ENCODE results near the gene RAD51B.
A peak's percentile ranks its signal among the peaks of the same experiment; 100 is the strongest.
"Not testable (repeated sequence)": the region's sequence is repeated elsewhere in the genome, so short reads cannot be mapped to it uniquely, and the experiment has no call there.

RAD51B gene

DNA sequence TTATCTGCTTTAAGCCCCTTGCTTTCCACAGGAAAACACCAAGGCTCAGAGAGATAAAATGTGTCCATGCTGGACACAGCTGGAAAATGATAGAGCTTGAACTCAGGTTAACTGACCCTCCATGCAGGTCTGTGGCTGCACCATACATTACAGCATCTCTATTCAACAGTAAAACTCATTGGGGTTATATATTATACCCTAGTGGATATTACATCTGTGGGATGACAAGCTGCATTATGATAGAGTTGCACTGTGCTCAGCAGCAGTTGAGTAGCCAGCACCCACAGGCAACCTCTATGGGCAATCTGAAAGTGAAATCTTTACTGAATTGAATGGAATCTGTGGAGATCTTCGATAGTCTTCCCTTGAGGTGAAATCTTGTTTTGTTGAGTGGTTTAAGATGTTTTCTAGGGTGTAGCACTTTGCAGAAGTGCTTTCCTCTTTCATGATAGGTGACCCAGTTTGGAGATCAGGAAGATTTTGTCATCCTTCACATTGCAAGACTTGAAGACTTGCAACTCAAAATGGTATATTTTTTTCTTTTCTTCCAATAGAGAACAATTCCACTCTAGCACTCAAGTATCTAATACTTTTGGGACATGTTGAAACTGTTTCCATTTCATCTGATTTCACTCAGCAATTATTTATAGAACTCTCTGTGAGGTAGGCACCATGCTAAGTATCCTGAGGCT, 389.2 kb downstream of the RAD51B start:
- no peak for DNase-seq (ENCODE audit: low read depth in 2 of 2)

DNA sequence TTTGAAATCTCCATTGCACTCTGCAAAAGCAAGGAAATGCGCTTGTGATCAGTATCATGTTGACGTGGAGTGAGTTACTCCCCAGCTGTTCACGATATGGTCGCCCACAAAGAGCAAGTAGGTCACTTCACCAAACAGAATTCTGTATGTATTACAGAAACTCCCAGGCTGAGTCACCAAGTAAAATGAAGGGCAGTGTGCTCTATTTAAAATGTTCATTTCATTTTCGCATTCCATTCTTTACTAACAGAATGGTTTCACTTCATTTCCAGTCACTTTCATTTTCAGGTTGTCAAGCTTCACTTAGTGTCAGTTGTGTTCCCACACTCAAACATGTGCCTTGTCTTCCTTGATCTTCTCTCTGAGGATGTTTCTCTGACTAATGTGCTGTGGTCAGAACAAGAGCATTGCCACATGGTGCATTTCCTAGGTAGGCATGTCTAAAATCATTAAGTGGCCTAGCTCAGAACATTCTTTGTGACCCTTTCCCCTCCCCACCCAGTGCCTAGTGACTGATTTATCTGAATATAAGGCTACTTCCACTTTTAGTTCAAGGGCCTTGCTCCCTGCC, 391.2 kb downstream of the RAD51B start:
- DNase-seq (ENCODE audit: low read depth in 2 of 2): peak; percentile 19 to 21

DNA sequence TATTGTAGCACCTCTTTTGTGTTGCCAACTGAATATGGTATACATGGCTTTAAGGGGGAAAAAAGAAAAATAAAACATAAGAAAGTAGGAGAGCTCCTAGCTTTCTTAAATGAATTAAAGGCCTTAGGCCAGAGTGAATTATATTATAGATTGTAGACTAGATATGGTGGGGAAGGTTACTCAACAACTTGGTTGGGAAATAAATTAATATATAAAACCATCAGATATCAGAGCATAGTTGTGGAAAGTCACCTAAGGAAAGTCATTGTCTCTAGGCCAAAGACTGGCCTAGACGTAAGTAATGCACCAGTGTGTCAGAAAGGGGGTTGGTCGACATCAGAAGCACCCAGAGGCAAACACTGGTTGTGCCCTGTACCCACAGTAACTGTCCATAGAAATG, 391.8 kb downstream of the RAD51B start:
- DNase-seq (ENCODE audit: low read depth in 2 of 2): no peak

GRCh38 chr14:68211886-68212285, 392.3 kb downstream of the RAD51B start:
- DNase-seq (ENCODE audit: low read depth in 2 of 2): no peak

DNA sequence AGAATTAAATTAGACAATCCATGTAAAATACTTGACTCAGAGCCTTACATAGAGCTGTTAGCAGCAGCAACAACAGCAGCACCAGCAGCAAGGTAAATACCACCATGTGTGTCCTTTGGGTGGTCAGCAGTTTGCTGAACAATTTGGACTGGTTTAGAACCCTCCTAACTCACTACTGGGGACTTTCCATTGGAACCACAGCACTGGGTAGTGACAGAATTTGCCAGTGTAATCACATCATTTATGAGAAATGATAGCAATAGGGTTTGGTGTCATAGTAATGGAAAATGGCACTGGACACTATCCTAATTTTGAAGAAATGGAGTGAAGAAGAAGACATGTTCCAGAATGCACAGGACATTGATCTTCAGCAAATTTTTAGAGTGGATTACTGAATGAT, 392.8 kb downstream of the RAD51B start:
- no peak for DNase-seq (ENCODE audit: low read depth in 2 of 2)

DNA sequence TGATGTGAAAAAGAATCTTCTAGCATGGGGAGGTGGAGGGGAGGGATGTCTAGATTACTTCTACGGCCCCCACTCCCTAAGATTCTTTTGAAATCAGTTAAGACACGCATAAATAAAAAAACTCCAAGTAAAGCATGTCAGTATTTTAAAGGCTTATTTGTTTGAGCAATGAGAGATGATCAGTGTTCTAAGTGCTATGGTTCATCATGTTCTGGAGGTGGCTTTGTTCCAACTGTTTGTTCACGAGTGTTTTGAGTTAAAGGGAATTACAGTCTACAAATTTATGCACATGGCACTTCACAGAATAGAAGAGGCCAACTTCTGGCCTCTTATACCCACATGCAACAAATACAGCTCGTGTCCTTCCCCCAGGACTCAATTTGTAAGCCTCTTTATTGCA, 394.9 kb downstream of the RAD51B start:
- no peak for DNase-seq (ENCODE audit: low read depth in 2 of 2)

GRCh38 chr14:68215629-68216028, 396.1 kb downstream of the RAD51B start:
- no peak for DNase-seq (ENCODE audit: low read depth in 2 of 2)

DNA sequence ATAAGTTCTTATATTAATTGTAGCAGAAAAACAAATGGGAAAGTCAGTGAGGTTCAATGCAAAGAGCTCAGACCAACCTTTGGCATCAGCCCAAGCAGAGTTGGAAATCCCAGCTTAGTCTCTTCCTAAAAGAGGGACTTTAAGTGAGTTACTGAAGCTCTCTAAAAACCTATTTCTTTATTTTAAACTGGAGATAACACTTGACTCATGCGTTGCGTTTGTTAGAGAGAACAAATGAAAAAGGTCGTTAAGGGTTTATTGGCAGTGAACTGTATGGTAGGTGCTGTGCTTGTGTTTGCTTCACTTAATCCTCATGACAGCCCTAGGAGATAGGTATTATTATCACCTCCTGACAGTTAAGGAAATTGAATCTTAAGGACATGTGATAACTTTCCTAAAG, 396.5 kb downstream of the RAD51B start:
- no peak for DNase-seq (ENCODE audit: low read depth in 2 of 2)

DNA sequence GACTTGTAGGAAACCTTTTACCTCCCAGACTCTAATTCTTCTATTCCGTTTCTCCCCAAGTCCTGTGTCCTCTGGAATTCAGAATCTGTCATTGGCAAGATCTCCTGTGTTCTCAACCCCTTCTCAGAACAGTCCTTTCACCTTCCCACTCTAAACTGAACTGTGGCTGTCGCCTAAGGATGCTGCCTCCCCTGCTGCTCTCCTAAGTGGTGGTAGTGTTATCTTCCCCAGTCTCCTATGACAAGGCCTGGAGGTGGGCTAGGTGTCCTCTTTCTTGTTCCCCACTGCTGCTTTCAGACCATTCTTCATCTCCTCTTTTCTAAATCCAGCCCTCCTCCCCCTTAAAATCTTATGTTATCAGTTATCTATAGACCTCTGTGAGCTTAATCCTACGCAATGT, 397.4 kb downstream of the RAD51B start:
- no peak for DNase-seq (ENCODE audit: low read depth in 2 of 2)

GRCh38 chr14:68217791-68218340, 398.3 kb downstream of the RAD51B start:
- no peak for DNase-seq (ENCODE audit: low read depth in 2 of 2)

GRCh38 chr14:68219407-68219806, 399.8 kb downstream of the RAD51B start:
- no peak for DNase-seq (ENCODE audit: low read depth in 2 of 2)

- DNase-seq (ENCODE audit: low read depth in 2 of 2): not testable (repeated sequence)
Measured at GRCh38 chr14:68221046-68221445, 401.5 kb downstream of the RAD51B start.

- no peak for DNase-seq (ENCODE audit: low read depth in 2 of 2)
Measured at GRCh38 chr14:68222154-68222553, 402.6 kb downstream of the RAD51B start.

- DNase-seq (ENCODE audit: low read depth in 2 of 2): no peak
Measured at GRCh38 chr14:68222726-68223125, 403.1 kb downstream of the RAD51B start.

- DNase-seq (ENCODE audit: low read depth in 2 of 2): no peak
Measured at GRCh38 chr14:68223631-68224030, 404.1 kb downstream of the RAD51B start.

GRCh38 chr14:68225321-68225720, 405.7 kb downstream of the RAD51B start:
- no peak for DNase-seq (ENCODE audit: low read depth in 2 of 2)

DNA sequence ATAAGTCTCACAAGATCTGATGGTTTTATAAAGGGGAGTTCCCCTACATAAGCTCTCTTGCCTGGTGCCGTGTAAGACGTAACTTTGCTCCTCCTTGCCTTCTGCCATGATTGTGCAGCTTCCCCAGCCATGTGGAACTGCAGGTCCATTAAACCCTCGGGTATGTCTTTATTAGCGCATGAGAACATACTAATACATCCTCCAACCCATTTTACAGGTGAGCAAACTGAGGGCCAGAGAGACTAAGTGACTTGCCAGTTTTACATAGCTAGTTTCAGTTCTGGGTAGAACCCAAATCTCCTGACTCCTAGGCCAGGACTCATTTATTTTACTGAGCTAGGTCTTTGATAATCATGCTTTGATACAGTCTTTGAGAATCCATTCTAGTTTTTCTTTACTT, 406.9 kb downstream of the RAD51B start:
- no peak for DNase-seq (ENCODE audit: low read depth in 2 of 2)

DNA sequence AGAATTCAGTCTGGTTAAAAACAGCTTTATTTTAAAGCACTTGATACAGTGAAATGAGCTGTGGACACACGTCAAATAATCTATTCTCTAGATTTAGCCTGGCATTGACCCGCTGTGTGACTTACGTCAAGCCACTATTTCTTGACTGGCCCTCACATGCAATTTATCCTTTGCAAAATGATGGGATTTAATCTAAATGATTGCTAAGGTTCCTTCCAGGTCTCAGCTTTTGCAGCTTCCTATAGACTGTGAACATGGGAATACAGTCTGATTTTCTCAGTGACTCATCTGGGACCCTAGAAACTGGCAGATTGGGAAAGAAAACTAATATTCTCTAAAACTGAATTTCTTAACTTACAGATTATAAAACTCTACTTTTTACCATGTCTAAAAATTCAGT, 409.1 kb downstream of the RAD51B start:
- DNase-seq (ENCODE audit: low read depth in 2 of 2): no peak

- no peak for DNase-seq (ENCODE audit: low read depth in 2 of 2)
Measured at GRCh38 chr14:68229423-68230100, 410.0 kb downstream of the RAD51B start.

DNA sequence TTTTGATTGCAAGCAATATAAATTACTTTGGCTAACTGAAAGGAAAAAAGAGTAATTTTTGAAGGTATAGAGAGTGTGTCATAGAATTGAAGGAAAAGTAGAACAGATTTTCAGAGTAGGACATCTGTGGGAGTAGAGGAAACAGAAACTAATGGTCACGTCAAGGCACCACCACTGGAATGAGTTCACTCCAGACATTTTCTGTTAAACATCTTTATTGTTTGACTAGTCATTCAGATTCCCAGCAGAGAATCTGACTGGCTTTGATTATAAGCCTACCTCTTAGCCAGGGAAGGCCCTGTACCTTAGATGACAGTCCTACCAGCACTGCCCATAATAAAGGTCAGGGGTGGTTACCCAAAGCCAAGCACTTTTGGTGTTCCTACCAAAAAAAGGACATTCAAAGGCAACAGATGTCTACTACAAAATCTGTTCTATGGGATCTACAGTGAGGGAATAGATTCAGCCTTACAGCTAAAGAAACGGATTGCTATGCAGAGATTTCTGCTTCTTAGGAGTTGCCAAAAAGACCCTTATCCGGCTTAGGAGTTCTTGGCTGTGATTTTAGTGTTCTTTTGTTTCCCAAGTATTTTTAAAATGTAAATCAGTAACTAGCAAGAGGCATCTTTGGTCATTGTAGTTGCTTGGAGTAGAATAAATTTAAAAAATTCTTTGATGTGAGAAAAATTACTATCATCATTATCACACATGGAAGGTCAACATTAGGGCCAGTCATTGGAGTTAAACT, 410.8 kb downstream of the RAD51B start:
- no peak for DNase-seq (ENCODE audit: low read depth in 2 of 2)

DNA sequence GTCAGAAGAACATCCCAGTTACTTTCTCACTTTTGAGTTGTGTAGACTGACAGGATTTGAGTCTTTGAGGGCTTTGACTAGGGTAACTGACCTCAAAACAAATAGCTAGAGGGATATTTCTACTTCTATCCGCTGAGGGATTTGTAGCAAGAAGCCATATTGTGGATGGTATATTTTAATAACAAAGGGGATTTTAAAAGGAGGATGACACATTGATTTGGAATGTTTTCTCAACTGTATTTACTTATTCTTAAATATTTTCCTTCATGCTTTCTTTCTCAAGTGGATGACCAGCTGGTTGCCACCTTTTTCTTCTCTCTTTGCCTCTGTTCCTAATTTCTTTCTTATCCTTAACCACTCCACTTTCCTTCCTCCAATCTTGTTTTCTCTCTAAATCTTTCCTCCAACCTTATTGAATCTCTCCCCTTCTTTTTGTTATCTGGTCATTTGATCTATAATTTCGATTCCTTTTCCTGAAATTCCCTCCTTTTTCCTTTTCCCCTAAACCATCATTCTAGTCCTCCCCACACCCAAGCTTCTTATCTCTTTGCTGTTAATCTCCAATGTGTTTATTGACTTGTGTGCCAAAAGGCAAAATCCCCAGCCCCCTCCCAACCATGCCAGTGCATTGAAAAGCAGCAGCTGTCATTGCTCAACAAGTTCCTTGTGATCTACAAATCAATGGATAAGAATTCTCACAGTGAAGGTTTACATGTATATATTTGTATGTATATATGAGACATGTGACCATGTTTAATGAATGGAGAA, 411.6 kb downstream of the RAD51B start:
- DNase-seq (ENCODE audit: low read depth in 2 of 2): no peak

DNA sequence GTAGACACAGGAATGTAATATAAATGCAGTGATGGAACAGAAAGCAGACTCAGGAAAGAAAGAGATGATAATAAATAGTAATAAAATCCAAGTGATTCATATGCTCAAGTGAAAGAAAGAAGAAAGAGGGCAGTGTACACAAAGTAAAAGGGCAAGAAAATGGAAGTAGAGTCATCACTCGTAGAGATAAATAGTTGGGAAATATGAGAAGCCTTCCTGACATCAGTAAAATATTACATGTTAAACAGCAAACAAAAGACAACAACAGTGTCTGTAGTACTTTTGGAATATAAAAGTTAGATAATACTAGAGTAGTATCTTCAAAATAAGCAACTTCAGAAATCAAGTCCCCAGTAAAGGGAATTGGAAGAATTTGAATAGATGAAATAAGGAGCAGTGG, 412.3 kb downstream of the RAD51B start:
- no peak for DNase-seq (ENCODE audit: low read depth in 2 of 2)
